ENCODE results near the gene RPL13A.
"Not testable (repeated sequence)": the region's sequence is repeated elsewhere in the genome, so short reads cannot be mapped to it uniquely, and the experiment has no call there.

The RPL13A gene

DNA sequence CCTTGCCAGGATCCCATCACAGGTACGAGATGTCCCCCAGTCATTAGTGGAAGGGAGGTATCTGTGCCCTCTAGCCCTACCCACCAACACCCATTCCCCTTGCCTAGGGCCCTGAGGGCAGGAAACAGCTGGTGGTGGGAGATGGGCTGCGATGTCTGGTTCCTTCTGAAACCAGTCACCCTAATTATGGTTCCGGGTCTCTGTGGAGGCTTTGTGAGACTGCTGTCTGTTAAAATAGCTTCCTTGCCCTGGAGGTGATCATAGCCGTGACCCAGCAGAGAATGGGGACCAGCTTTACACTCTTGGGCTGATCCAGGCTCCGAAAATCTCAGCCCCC lies 28.9 kb upstream of the RPL13A start:
- no peak for DNase-seq

GRCh38 chr19:49459388-49459787 lies 28.0 kb upstream of the RPL13A start:
- no peak for DNase-seq

DNA sequence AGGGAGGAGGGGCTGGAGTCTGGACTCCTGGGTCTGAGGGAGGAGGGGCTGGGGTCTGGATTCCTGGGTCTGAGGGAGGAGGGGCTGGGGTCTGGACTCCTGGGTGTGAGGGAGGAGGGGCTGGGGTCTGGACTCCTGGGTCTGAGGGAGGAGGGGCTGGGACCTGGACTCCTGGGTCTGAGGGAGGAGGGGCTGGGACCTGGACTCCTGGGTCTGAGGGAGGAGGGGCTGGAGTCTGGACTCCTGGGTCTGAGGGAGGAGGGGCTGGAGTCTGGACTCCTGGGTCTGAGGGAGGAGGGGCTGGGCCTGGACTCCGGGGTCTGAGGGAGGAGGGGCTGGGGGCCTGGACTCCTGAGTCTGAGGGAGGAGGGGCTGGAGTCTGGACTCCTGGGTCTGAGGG lies 26.3 kb upstream of the RPL13A start:
- DNase-seq, result not testable (repeated sequence)

DNA sequence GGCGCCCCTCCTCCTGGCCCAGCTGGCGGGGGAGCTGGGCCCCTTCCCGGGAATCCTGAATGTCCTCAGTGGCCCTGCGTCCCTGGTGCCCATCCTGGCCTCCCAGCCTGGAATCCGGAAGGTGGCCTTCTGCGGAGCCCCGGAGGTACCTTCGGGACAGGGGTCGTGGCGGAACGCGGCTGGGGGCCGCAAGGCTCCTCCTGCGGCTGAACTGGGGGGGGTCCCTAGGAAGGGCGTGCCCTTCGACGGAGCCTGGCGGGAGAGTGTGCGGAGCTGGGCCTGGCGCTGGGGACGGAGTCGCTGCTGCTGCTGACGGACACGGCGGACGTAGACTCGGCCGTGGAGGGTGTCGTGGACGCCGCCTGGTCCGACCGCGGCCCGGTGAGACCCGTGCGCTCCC lies 25.8 kb upstream of the RPL13A start:
- DNase-seq, result no peak

- DNase-seq, result no peak
Measured at GRCh38 chr19:49462492-49462891, 24.9 kb upstream of the RPL13A start.

GRCh38 chr19:49463960-49464740 lies 23.3 kb upstream of the RPL13A start:
- DNase-seq, result no peak

DNA sequence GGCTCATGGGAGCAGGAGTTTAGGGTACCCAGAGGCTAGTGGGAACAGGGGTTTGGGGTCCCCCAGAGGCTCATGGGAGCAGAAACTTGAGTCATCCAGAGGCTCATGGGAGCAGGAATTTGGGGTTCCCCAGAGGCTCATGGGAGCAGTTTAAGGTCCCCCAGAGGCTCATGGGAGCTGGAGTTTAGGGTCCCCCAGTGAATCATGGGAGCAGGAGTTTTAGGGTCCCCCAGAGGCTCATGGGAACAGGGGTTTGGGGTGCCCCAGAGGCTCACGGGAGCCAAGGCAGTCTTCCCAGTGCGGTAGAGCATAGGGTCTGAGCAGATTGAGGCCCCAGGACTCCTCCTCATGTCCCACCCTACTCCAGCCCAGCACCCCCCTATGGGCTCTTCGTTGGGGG lies 22.0 kb upstream of the RPL13A start:
- no peak for DNase-seq

DNA sequence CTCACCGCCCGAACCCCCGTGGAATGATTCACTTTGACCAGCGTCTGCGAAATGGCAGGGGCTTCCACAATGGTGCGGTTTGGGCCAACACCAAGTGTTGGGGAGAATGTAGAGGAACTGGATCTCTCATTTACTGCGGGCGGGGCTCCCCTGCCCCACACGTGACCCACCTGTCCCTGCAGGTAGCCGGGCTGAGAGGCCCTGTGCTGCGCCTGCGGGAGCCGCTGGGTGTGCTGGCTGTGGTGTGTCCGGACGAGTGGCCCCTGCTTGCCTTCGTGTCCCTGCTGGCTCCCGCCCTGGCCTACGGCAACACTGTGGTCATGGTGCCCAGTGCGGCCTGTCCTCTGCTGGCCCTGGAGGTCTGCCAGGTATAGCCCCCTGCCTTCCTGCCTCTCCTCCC lies 19.2 kb upstream of the RPL13A start:
- DNase-seq, result no peak

DNA sequence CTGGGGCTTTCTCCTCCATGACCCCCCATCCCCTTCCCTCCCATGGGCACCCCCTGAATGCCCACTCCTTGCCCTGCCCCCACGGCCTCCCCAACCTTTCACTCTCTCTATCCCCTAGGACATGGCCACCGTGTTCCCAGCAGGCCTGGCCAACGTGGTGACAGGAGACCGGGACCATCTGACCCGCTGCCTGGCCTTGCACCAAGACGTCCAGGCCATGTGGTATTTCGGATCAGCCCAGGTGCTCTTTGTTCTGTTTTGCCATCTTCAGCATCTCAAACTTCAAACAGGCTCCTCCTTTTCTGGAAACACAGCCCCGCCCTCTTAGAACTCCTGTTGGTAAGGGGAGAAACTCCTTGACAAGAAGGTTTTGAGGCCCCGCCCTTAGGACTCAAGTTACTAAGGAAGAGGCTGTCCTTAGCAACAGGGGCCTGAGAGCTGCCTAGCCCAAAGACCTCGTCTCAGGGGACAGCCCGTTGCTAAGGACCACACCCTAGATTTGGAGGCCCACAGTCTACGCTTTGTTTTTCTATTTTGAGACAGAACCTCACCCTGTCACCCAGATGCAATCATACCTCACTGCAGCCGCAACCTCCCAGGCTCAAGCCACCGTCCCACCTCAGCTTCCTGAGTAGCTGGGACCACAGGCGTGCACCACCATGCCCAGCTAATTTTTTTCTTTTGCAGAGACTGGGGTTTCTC lies 18.5 kb upstream of the RPL13A start:
- DNase-seq, result no peak

DNA sequence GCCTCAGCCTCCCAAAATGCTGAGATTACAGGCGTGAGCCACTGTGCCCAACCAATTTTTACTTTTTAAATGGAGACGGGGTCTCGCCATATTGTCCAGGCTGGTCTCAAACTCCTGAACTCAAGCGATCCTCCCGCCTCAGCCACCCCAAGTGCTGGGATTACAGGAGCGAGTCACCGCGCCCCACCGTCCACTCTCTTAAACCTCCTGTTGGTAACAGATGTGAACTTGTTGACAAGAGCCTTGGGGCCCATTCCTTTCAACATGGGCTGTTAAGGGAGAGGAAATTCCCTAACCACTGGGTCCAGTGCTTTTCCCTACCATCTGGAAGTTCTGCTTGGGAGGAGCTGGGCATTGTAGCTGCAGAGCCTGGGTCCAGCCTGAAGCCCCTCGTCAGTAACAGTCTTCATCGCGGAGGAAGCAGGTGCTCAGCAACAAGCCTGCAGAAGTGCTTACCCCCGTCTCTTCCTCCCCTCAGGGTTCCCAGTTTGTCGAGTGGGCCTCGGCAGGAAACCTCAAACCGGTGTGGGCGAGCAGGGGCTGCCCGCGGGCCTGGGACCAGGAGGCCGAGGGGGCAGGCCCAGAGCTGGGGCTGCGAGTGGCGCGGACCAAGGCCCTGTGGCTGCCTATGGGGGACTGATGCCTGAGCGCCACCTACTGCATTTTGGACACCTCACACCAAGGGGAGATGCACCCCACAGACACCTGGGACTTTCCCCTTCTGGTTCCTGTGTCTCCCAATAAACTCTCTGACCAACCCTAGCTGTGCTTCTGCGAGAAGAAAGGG lies 17.4 kb upstream of the RPL13A start:
- no peak for DNase-seq

DNA sequence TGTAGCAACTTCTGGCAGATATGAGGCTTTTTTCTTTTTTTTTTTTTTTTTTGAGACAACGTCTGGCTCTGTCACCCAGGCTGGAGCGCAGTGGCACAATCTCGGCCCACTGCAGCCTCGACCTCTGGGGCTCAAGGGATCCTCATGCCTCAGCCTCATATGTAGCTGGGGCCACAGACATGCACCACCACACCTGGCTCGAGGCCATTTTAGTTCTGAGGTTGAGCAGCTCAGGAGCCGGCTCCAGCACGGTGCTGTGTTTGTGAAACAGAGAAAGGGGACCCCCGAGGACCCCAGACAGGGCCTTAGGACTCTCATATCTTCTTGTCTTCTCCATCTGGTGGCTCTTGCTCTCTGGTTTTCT lies 16.8 kb upstream of the RPL13A start:
- no peak for DNase-seq

DNA sequence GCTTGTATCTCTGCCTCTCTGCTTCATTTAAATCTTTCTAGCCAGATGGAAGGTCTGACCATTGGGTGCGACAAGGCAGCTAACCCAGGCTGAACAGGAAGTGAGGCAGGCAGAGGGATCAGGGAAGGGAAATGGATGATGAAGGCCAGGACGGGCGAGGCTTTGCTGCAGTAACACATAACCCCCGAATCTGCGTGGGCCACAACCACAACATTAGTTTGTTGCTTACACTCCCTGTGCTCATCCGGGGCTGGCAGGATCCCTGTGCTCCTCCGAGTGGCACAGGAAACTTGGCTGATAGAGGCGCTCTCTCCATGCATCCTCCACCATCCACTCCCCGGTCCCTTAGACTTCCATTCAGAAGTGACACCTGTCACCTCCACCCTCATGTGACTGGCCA lies 14.5 kb upstream of the RPL13A start:
- DNase-seq, result no peak

DNA sequence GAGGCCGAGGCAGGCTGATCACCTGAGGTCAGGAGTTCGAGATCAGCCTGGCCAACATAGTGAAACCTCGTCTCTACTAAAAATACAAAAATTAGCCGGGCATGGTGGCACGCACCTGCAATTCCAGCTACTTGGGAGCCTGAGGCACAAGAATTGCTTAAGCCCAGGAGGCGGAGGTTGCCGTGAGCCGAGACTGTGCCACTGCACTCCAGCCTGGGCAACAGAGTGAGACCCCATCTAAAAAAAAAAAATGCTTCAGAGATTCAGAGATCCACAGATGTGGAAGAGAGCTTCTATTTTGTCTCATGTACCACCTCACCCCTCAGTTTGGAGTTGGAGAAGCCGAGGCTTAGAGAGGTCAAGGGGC lies 13.9 kb upstream of the RPL13A start:
- not testable (repeated sequence) for DNase-seq

GRCh38 chr19:49473868-49474541 lies 13.4 kb upstream of the RPL13A start, which contains the start of gene FLT3LG:
Gene FLT3LG (plus strand): TSS chr19:49474215. CDS start chr19:49474640, 425 bp downstream.
- DNase-seq, result no peak

DNA sequence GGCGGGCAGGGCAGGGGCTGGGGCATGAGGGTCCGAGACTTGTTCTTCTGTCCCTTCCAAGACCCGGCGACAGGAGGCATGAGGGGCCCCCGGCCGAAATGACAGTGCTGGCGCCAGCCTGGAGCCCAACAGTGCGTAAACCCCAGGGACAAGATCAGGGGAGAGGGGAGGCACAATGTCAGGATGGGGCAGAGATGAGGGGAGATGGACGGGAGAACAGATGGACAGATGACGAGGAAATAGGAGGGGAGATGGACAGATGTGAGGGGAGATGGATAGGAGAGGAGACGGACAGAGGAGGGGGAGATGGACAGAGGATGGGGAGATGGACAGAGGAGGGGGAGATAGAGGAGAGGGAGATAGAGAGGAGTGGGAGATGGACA lies 12.9 kb upstream of the RPL13A start:
- no peak for DNase-seq

DNA sequence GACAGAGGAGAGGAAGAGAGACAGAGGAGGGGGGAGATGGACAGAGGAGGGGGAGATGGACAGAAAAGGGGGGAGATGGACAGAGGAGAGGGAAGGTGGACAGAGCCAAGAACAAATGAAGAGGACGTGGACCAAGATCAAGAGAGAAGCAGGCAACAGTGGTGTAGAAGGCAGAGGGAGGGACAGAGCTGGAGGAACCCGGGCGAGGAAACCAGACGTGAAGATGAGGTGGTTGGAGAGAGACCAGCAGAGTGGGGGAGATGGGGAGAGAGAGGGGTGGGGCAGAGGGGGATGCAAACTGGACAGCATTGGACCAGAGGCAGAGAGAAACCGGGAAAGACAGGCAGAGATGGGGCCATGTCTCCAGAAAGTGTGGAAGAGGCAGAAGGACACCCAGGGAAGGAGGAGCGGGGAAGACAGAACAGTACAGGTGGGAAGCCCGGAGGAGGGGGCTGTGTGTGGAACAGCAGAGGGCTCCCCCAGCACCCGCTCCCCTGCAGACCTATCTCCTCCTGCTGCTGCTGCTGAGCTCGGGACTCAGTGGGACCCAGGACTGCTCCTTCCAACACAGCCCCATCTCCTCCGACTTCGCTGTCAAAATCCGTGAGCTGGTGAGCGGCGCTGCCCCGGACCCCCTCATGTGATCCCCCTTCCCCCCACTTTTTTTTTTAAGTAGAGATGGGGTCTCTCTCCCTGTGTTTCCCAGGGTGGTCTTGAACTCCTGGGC lies 12.1 kb upstream of the RPL13A start:
- DNase-seq, result no peak

GRCh38 chr19:49475995-49476880 lies 11.2 kb upstream of the RPL13A start:
- no peak for DNase-seq

DNA sequence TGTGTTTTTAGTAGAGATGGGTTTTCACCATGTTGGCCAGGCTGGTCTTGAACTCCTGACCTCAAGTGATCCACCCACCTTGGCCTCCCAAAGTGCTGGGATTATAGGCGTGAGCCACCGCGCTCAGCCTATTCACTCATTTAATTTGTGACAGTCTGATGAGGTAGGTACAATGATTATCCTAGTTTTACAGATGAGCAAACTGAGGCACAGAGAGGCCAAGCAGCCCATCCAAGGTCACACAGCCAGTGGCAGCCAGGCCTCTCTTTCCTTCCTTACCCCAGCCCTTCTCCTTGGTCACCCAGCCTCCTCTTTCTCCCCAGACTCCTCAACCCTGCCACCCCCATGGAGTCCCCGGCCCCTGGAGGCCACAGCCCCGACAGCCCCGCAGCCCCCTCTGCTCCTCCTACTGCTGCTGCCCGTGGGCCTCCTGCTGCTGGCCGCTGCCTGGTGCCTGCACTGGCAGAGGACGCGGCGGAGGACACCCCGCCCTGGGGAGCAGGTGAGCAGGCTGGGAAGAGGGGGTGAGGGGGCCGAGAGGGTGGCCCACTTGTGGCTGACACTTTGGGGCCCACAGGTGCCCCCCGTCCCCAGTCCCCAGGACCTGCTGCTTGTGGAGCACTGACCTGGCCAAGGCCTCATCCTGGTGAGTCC lies 7.3 kb upstream of the RPL13A start:
- DNase-seq, result no peak

GRCh38 chr19:49481020-49481683 lies 6.3 kb upstream of the RPL13A start:
- DNase-seq, result no peak

DNA sequence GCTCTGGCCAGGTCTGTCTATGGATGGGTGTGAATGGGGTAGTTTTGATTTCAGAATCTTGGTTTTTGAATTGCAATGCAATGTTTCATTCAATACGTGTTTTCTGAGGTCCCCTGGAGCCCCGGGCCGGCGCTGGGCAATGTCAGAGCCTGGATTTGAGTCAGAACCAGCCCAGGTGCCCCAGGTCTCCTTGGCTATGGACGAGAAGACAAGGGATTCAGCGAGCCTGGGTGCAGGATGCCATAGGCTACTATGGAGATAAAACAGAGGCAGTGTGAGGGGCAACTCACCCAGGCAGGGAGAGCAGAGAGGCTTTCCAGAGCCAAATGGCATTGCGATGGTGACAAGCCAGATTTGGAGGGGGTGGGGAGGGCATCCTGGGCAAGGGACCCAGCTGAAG lies 1.2 kb upstream of the RPL13A start:
- no peak for DNase-seq
